AG04450 (cell line): ENCODE measurements around the gene HDAC5. TPM values are rescaled to one million over a fixed set of nuclear protein-coding genes. Genes with fewer than 3 reads are reported as not detected.

Experiments
- CTCF ChIA-PET: fragments of 300-600, 350-600 bp; formaldehyde crosslinking; extraction: SDS; loops from one replicate; lab custom pipeline; 2022; ENCODE audit warnings: antibody characterized with exemption, inconsistent platforms; lab: Charles Lee
- POLR2A ChIA-PET: fragments of 350-600 bp; formaldehyde crosslinking; extraction: SDS; loops from one replicate; lab custom pipeline; 2021; ENCODE audit warnings: antibody characterized with exemption, inconsistent platforms; lab: Yijun Ruan, JAX
- DNase-seq: peaks from one replicate; pipeline ENCODE4 v3.0.0-alpha.2; 2011; ENCODE audit warnings: low read depth, low spot score
- H3K27ac ChIP-seq: one replicate; pipeline ENCODE4 v1.5.1; 2012; ENCODE audit warnings: low read depth, low read length, control low read depth
- H3K27me3 ChIP-seq: one replicate; pipeline ENCODE4 v1.6.0; 2012; ENCODE audit warnings: low read length; ENCODE audit not compliant: control insufficient read depth, insufficient read depth
- H3K4me3 ChIP-seq: 2 replicates; pipeline ENCODE4 v1.5.1; 2011; ENCODE audit warnings: mild to moderate bottlenecking, low read depth, low read length, control low read depth
- H3K9me3 ChIP-seq: 2 replicates; pipeline ENCODE4 v1.5.1; 2012; ENCODE audit warnings: low read length; ENCODE audit not compliant: control insufficient read depth, insufficient read depth
- CTCF ChIP-seq: IDR thresholded peaks from 2 replicates; pipeline ENCODE4 v1.5.1; 2011; ENCODE audit warnings: low read depth, low read length, control low read depth, inconsistent platforms
- polyA plus RNA-seq: library from polyadenylated mRNA; depleted of rRNA; stranded (reverse); fragments of >200 nt; gene quantifications from 2 replicates; pipeline ENCODE4 v1.2.3, GENCODE V29; 2011

HDAC5 gene
- polyA plus RNA-seq, 1 experiment, result 21.3 TPM

- no peaks in the 10 kb centered on the region for H3K27me3 ChIP-seq
- no peak overlapping the region for H3K27ac ChIP-seq
- no peak for DNase-seq
- peak overlapping the region; percentile 57 for H3K4me3 ChIP-seq
- ChIA-PET POLR2A (interaction anchor here (0.6 to 1.1 kb wide), 3 partner anchors 9 to 40 kb away, joined by 3 to 5 read pairs (median 3); no protein-coding TSS in a partner anchor), CTCF (no interaction called here)
- TF ChIP-seq CTCF, result no peak
- H3K9me3 ChIP-seq, result no peaks in the 10 kb centered on the region; the same call in 1 of the 2 replicates
Observed at GRCh38 chr17:44110011-44110686, 13.3 kb downstream of the HDAC5 start.

DNA sequence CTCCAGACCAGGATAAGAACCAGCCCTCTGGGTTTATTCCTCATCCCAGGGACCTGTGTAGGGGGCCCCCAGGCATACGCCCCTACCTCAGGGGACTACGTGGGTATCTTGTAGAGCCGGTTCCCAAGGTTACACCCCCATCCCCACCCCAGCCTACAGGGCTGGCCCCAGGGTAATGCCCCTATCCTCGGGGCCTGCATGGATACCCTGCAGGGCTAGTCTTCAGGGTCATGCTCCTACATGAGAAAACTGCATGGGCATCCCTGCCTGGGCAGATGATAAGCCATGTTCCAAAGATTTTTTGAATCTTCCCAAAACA is 14.2 kb downstream of the HDAC5 start:
- no peaks in the 10 kb centered on the region for H3K27me3 ChIP-seq
- ChIA-PET POLR2A (interaction anchor here (0.6 to 1.7 kb wide), 7 partner anchors 12 to 43 kb away, joined by 4 to 14 read pairs (median 6); no protein-coding TSS in a partner anchor), CTCF (interaction anchor here (0.6 kb wide), 1 partner anchor 66 kb away, joined by 3 read pairs; no protein-coding TSS in a partner anchor)
- H3K4me3 ChIP-seq, result peak overlapping the region; percentile 57
- peak overlapping the region; percentile 84 for H3K27ac ChIP-seq
- H3K9me3 ChIP-seq, result no peaks in the 10 kb centered on the region; the same call in 1 of the 2 replicates
- no peak for DNase-seq
- no peak for TF ChIP-seq CTCF

DNA sequence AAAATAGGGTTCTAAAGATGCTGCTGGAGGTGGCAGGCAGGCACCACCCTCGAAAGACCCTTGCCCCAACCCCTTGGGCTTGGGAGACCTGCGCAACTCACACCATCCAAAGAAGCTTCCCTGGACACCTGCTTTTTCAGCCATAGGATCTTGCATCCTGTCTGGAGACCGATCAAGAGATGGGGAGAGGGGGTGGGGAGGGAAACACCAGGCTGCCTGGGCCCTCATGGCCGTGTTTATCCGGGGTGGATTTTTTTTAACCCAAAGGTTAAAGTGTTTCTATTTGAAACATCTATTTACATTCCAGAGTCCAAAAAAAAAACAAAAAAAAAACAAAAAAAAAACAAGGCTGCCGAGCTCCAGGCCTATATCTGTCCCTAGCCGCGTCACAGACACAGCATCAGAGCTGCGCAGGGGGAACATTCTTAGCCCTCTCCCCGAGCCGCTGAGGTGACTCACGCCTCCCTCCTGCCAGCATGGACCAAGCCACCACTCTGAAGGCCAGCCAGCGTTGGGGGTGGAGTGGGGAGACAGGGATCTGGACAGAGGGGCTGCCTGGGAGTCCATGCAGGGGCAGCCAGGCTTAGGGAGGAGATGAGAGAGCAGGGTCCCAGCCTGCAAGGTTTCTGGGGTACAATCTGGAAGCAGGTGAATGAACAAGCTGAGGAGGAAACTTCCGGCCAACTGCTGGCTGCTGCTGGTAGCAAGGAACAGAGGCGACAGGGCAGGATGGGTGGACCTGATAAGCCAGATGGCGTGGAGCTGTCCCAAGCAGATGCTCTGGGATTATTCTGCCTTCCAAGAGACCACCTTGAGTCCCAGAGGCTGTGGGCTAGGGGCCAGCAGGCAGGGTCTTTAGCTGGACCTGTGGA is 14.8 kb downstream of the HDAC5 start:
- Histone ChIP-seq H3K4me3 (peak overlapping the region; percentile 38), H3K27ac (peak overlapping the region; percentile 84), H3K9me3 (no peaks in the 10 kb centered on the region; the same call in 1 of the 2 replicates), H3K27me3 (no peaks in the 10 kb centered on the region)
- no peak for TF ChIP-seq CTCF
- DNase-seq, result peak; percentile 91
- POLR2A ChIA-PET, result interaction anchor here (0.6 to 1.7 kb wide), 14 partner anchors 11 to 94 kb away, joined by 3 to 14 read pairs (median 6); partner anchors contain the start of genes HDAC5 and TMEM101
- CTCF ChIA-PET, result interaction anchor here (0.6 to 1.3 kb wide), 2 partner anchors 15 to 66 kb away, joined by 3 to 4 read pairs; partner anchors contain the start of gene HDAC5

DNA sequence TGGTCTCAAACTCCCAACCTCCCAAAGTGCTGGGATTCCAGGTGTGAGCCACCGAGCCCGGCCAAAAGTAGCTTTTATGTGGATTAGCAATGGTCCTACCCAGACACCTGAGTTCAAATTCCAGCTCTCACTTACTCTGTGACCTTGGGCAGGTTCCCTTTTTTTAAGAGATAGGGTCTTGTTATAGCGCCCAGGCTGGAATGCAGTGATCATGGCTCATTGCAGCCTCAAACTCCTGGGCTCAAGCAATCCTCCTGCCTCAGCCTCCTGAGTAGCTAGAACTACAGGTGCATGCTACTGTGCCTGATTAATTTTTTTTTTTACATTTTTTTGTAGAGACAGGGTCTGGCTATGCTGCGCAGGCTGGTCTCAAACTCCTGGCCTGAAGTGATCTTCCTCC is 16.6 kb downstream of the HDAC5 start:
- DNase-seq, result no peak
- Histone ChIP-seq H3K4me3 (no peak overlapping the region), H3K27me3 (no peaks in the 10 kb centered on the region), H3K27ac (no peak overlapping the region), H3K9me3 (no peaks in the 10 kb centered on the region; the same call in 1 of the 2 replicates)
- ChIA-PET POLR2A (interaction anchor here (0.6 to 2.3 kb wide), 2 partner anchors 11 to 114 kb away, joined by 3 to 6 read pairs; no protein-coding TSS in a partner anchor), CTCF (interaction anchor here (2.0 kb wide), 1 partner anchor 9 kb away, joined by 7 read pairs; no protein-coding TSS in a partner anchor)
- no peak for TF ChIP-seq CTCF
